ENCODE data around the gene PICK1.

PICK1 gene

GRCh38 chr22:38026130-38027111 is 30.8 kb upstream of the PICK1 start:
- H3K4me1 ChIP-seq (ENCODE audit: insufficient read depth, low read length): 0 out of 2 replicates have a peak, but pooled peaks cover 5% of the 10 kb centered on the region

GRCh38 chr22:38027487-38027886 is 29.7 kb upstream of the PICK1 start:
- Histone ChIP-seq H3K9me3 (ENCODE audit: control insufficient read depth, insufficient read depth, low read length) (no peaks in the 10 kb centered on the region), H3K4me1 (ENCODE audit: insufficient read depth, low read length) (0 out of 2 replicates have a peak, but pooled peaks cover 5% of the 10 kb centered on the region), H3K36me3 (ENCODE audit: insufficient read depth, low read length) (no peaks in the 10 kb centered on the region), H3K9ac (ENCODE audit: low read depth, low read length) (no peak overlapping the region)

More at GRCh38 chr22:38026130-38027111, 30.8 kb upstream of the PICK1 start:
- Histone ChIP-seq H3K9ac (ENCODE audit: low read depth, low read length) (no peak overlapping the region), H3K36me3 (ENCODE audit: insufficient read depth, low read length) (no peaks in the 10 kb centered on the region), H3K9me3 (ENCODE audit: control insufficient read depth, insufficient read depth, low read length) (no peaks in the 10 kb centered on the region)

GRCh38 chr22:38028344-38029130 is 28.7 kb upstream of the PICK1 start:
- H3K9me3 ChIP-seq (ENCODE audit: control insufficient read depth, insufficient read depth, low read length): no peaks in the 10 kb centered on the region
- H3K36me3 ChIP-seq (ENCODE audit: insufficient read depth, low read length): no peaks in the 10 kb centered on the region
- no peak overlapping the region for H3K9ac ChIP-seq (ENCODE audit: low read depth, low read length)
- peaks cover 9% of the 10 kb centered on the region; the same call in 1 of the 2 replicates for H3K4me1 ChIP-seq (ENCODE audit: insufficient read depth, low read length)

- no peaks in the 10 kb centered on the region for H3K36me3 ChIP-seq (ENCODE audit: insufficient read depth, low read length)
- H3K9ac ChIP-seq (ENCODE audit: low read depth, low read length): no peak overlapping the region
- H3K9me3 ChIP-seq (ENCODE audit: control insufficient read depth, insufficient read depth, low read length): no peaks in the 10 kb centered on the region
- H3K4me1 ChIP-seq (ENCODE audit: insufficient read depth, low read length): peaks cover 17% of the 10 kb centered on the region; the same call in 1 of the 2 replicates
These were observed 27.8 kb upstream of the PICK1 start for GRCh38 chr22:38029370-38029769.

GRCh38 chr22:38029901-38030300 is 27.3 kb upstream of the PICK1 start:
- Histone ChIP-seq H3K9ac (ENCODE audit: low read depth, low read length) (no peak overlapping the region), H3K36me3 (ENCODE audit: insufficient read depth, low read length) (no peaks in the 10 kb centered on the region), H3K9me3 (ENCODE audit: control insufficient read depth, insufficient read depth, low read length) (no peaks in the 10 kb centered on the region), H3K4me1 (ENCODE audit: insufficient read depth, low read length) (peaks cover 18% of the 10 kb centered on the region)

- no peak overlapping the region for H3K9ac ChIP-seq (ENCODE audit: low read depth, low read length)
- H3K9me3 ChIP-seq (ENCODE audit: control insufficient read depth, insufficient read depth, low read length): no peaks in the 10 kb centered on the region
- no peaks in the 10 kb centered on the region for H3K36me3 ChIP-seq (ENCODE audit: insufficient read depth, low read length)
- peaks cover 21% of the 10 kb centered on the region for H3K4me1 ChIP-seq (ENCODE audit: insufficient read depth, low read length)
These were observed 26.7 kb upstream of the PICK1 start for GRCh38 chr22:38030311-38031133.

GRCh38 chr22:38031491-38031890 is 25.7 kb upstream of the PICK1 start:
- H3K9ac ChIP-seq (ENCODE audit: low read depth, low read length): no peak overlapping the region
- H3K36me3 ChIP-seq (ENCODE audit: insufficient read depth, low read length): no peaks in the 10 kb centered on the region
- H3K9me3 ChIP-seq (ENCODE audit: control insufficient read depth, insufficient read depth, low read length): no peaks in the 10 kb centered on the region
- peaks cover 21% of the 10 kb centered on the region for H3K4me1 ChIP-seq (ENCODE audit: insufficient read depth, low read length)

GRCh38 chr22:38032681-38033521 is 24.3 kb upstream of the PICK1 start:
- peaks cover 21% of the 10 kb centered on the region for H3K4me1 ChIP-seq (ENCODE audit: insufficient read depth, low read length)
- no peaks in the 10 kb centered on the region for H3K36me3 ChIP-seq (ENCODE audit: insufficient read depth, low read length)
- no peaks in the 10 kb centered on the region for H3K9me3 ChIP-seq (ENCODE audit: control insufficient read depth, insufficient read depth, low read length)
- no peak overlapping the region for H3K9ac ChIP-seq (ENCODE audit: low read depth, low read length)

- H3K9me3 ChIP-seq (ENCODE audit: control insufficient read depth, insufficient read depth, low read length): no peaks in the 10 kb centered on the region
- no peak overlapping the region for H3K9ac ChIP-seq (ENCODE audit: low read depth, low read length)
- peaks cover 21% of the 10 kb centered on the region for H3K4me1 ChIP-seq (ENCODE audit: insufficient read depth, low read length)
- H3K36me3 ChIP-seq (ENCODE audit: insufficient read depth, low read length): no peaks in the 10 kb centered on the region
These were observed 23.5 kb upstream of the PICK1 start for GRCh38 chr22:38033522-38034277.

- Histone ChIP-seq H3K36me3 (ENCODE audit: insufficient read depth, low read length) (no peaks in the 10 kb centered on the region), H3K9me3 (ENCODE audit: control insufficient read depth, insufficient read depth, low read length) (no peaks in the 10 kb centered on the region), H3K4me1 (ENCODE audit: insufficient read depth, low read length) (peaks cover 21% of the 10 kb centered on the region), H3K9ac (ENCODE audit: low read depth, low read length) (no peak overlapping the region)
These were observed 22.8 kb upstream of the PICK1 start for GRCh38 chr22:38034278-38034882.

- no peaks in the 10 kb centered on the region for H3K36me3 ChIP-seq (ENCODE audit: insufficient read depth, low read length)
- peaks cover 21% of the 10 kb centered on the region for H3K4me1 ChIP-seq (ENCODE audit: insufficient read depth, low read length)
- no peak overlapping the region for H3K9ac ChIP-seq (ENCODE audit: low read depth, low read length)
- H3K9me3 ChIP-seq (ENCODE audit: control insufficient read depth, insufficient read depth, low read length): no peaks in the 10 kb centered on the region
These were observed 22.2 kb upstream of the PICK1 start for GRCh38 chr22:38034884-38035529.

GRCh38 chr22:38035530-38035885 is 21.7 kb upstream of the PICK1 start:
- Histone ChIP-seq H3K36me3 (ENCODE audit: insufficient read depth, low read length) (no peaks in the 10 kb centered on the region), H3K9ac (ENCODE audit: low read depth, low read length) (no peak overlapping the region), H3K9me3 (ENCODE audit: control insufficient read depth, insufficient read depth, low read length) (no peaks in the 10 kb centered on the region), H3K4me1 (ENCODE audit: insufficient read depth, low read length) (peaks cover 21% of the 10 kb centered on the region)
